HepG2 (cell line): Measurements from ENCODE around the gene ANKRD13D. TPM values are rescaled to one million over a fixed set of nuclear protein-coding genes. Genes with fewer than 3 reads are reported as not detected.

ENCODE experiments used
- BCL3 ChIP-seq: sonication (generic); formaldehyde crosslinking; IDR thresholded peaks from 2 replicates; pipeline ENCODE4 v1.5.1; 2020; ENCODE audit warnings: mild to moderate bottlenecking, missing genetic modification reagents, moderate library complexity
- CBFB ChIP-seq: sonication (generic); formaldehyde crosslinking; IDR thresholded peaks from 2 replicates; pipeline ENCODE4 v1.4.0; 2020; ENCODE audit warnings: missing genetic modification reagents
- ELF4 ChIP-seq: sonication (generic); formaldehyde crosslinking; IDR thresholded peaks from 2 replicates; pipeline ENCODE4 v1.5.0; 2020; ENCODE audit warnings: missing genetic modification reagents, mild to moderate bottlenecking, moderate library complexity, borderline replicate concordance
- FOXO4 ChIP-seq: sonication (generic); formaldehyde crosslinking; conservative IDR thresholded peaks from 2 replicates; pipeline ENCODE4 v1.8.1; 2023; ENCODE audit warnings: missing genetic modification reagents
- KDM3A ChIP-seq: IDR thresholded peaks from 2 replicates; pipeline ENCODE4 v1.6.1; 2018; ENCODE audit warnings: low read depth, missing compliant biosample characterization
- KLF11 ChIP-seq: IDR thresholded peaks from 2 replicates; pipeline ENCODE4 v1.6.1; 2016; ENCODE audit warnings: missing compliant biosample characterization
- NFIB ChIP-seq: sonication (generic); formaldehyde crosslinking; IDR thresholded peaks from 2 replicates; pipeline ENCODE4 v1.9.0; 2021; ENCODE audit warnings: missing genetic modification reagents, mild to moderate bottlenecking, borderline replicate concordance
- PHF21A ChIP-seq: sonication (generic); formaldehyde crosslinking; IDR thresholded peaks from 2 replicates; pipeline ENCODE4 v1.5.0; 2020; ENCODE audit warnings: mild to moderate bottlenecking, missing genetic modification reagents
- TEAD2 ChIP-seq: sonication (generic); formaldehyde crosslinking; IDR thresholded peaks from 2 replicates; pipeline ENCODE4 v1.9.0; 2021; ENCODE audit warnings: missing genetic modification reagents
- ZBTB46 ChIP-seq: sonication (generic); formaldehyde crosslinking; IDR thresholded peaks from 2 replicates; pipeline ENCODE4 v1.4.0; 2020; ENCODE audit warnings: mild to moderate bottlenecking, missing genetic modification reagents, borderline replicate concordance
- ZBTB8A ChIP-seq: sonication (generic); formaldehyde crosslinking; IDR thresholded peaks from 2 replicates; pipeline ENCODE4 v1.4.0; 2020; ENCODE audit warnings: mild to moderate bottlenecking, low read depth, missing genetic modification reagents, borderline replicate concordance
- ZIK1 ChIP-seq: sonication (generic); formaldehyde crosslinking; IDR thresholded peaks from 2 replicates; pipeline ENCODE4 v1.5.0; 2020; ENCODE audit warnings: mild to moderate bottlenecking, low read depth, missing genetic modification reagents, borderline replicate concordance
- ZNF430 ChIP-seq: sonication (generic); formaldehyde crosslinking; IDR thresholded peaks from 2 replicates; pipeline ENCODE4 v1.9.0; 2021; ENCODE audit warnings: mild to moderate bottlenecking, missing genetic modification reagents
- ZNF570 ChIP-seq: sonication (generic); formaldehyde crosslinking; IDR thresholded peaks from 2 replicates; pipeline ENCODE4 v1.4.0; 2020; ENCODE audit warnings: mild to moderate bottlenecking, missing genetic modification reagents, borderline replicate concordance
- ZNF687 ChIP-seq: sonication (generic); formaldehyde crosslinking; IDR thresholded peaks from 2 replicates; pipeline ENCODE4 v1.5.1; 2020; ENCODE audit warnings: mild to moderate bottlenecking, missing genetic modification reagents, moderate library complexity
- polyA plus RNA-seq, 8 experiments: library from polyadenylated mRNA; depleted of rRNA in 3 of 8; stranded (reverse) in 7 of 8; unstranded in 1 of 8; fragments of >200 nt; fragmentation: Illumina TruSeq in 4 of 8; extraction: Trizol in 4 of 8; gene quantifications; 2 replicates each; pipeline versions ENCODE4 v1.2.1 to v1.2.3, GENCODE V29; 2011 to 2016; ENCODE audit warnings: low read depth in 4 of 8, missing spikeins in 1 of 8, mixed read lengths in 1 of 8; ENCODE audit not compliant: insufficient read depth in 1 of 8
- total RNA-seq, 5 experiments: library from RNA; depleted of rRNA; stranded (reverse); fragments of >200 nt; fragmentation: Illumina TruSeq; extraction: Trizol; gene quantifications; 2 replicates each; pipeline ENCODE4 v1.2.3, GENCODE V29; 2016; ENCODE audit warnings: low read depth in 1 of 5
- TF ChIP-seq, protein P1 (sequence below): sonication (generic); formaldehyde crosslinking; IDR thresholded peaks from 2 replicates; pipeline ENCODE4 v1.4.0; 2020; ENCODE audit warnings: low read depth, mild to moderate bottlenecking, missing genetic modification reagents

Gene ANKRD13D
- total and polyA plus RNA-seq, 2 of the 13 experiments (the other 11 are each of a cell fraction or from before 2014, with no cell fraction given): 18.6 to 27.3 TPM

- 0 out of 2 replicates have a peak, but pooled peaks have one; percentile 61 for TF ChIP-seq ZBTB46 (CRISPR knock-in tag)
- no peak for TF ChIP-seq KLF11 (CRISPR knock-in tag)
- no peak for TF ChIP-seq NFIB (CRISPR knock-in tag)
- TF ChIP-seq FOXO4 (CRISPR knock-in tag): 0 out of 2 replicates have a peak, but pooled peaks have one; percentile 8
- peak; percentile 73; the same call in 1 of the 2 replicates for TF ChIP-seq ZNF430 (CRISPR knock-in tag)
- TF ChIP-seq PHF21A (CRISPR knock-in tag): 0 out of 2 replicates have a peak, but pooled peaks have one; percentile 2
- TF ChIP-seq ELF4 (CRISPR knock-in tag): peak; percentile 11; the same call in 1 of the 2 replicates
- TF ChIP-seq TEAD2: 0 out of 2 replicates have a peak, but pooled peaks have one; percentile 68
- peak; percentile 33; the same call in 1 of the 2 replicates for TF ChIP-seq ZBTB8A (CRISPR knock-in tag)
- peak; percentile 69; the same call in 1 of the 2 replicates for TF ChIP-seq KDM3A
- TF ChIP-seq ZNF570 (CRISPR knock-in tag): 0 out of 2 replicates have a peak, but pooled peaks have one; percentile 73
- TF ChIP-seq, protein P1, sequence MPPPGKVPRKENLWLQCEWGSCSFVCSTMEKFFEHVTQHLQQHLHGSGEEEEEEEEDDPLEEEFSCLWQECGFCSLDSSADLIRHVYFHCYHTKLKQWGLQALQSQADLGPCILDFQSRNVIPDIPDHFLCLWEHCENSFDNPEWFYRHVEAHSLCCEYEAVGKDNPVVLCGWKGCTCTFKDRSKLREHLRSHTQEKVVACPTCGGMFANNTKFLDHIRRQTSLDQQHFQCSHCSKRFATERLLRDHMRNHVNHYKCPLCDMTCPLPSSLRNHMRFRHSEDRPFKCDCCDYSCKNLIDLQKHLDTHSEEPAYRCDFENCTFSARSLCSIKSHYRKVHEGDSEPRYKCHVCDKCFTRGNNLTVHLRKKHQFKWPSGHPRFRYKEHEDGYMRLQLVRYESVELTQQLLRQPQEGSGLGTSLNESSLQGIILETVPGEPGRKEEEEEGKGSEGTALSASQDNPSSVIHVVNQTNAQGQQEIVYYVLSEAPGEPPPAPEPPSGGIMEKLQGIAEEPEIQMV (CRISPR knock-in tag): no peak
- TF ChIP-seq CBFB (CRISPR knock-in tag): peak; percentile 3; the same call in 1 of the 2 replicates
- no peak for TF ChIP-seq ZIK1 (CRISPR knock-in tag)
- TF ChIP-seq BCL3 (CRISPR knock-in tag): peak; percentile 48; the same call in 1 of the 2 replicates
- peak; percentile 90 for TF ChIP-seq ZNF687
Measured at GRCh38 chr11:67317888-67318555, 28.9 kb downstream of the ANKRD13D start (continued).
